Measurements from ENCODE around the gene E2F2. TPM values are rescaled to one million over a fixed set of nuclear protein-coding genes. Genes with fewer than 3 reads are reported as not detected.

The E2F2 gene
- polyA plus RNA-seq, 1 donor (not counting 4 experiments of a cell fraction or from before 2014, with no cell fraction given), result 0.05 TPM

GRCh38 chr1:23571465-23571864, 40.4 kb upstream of the E2F2 start:
- no peaks in the 10 kb centered on the region for H3K36me3 ChIP-seq (ENCODE audit: control insufficient read depth in 2 of 2, extremely low read depth in 1 of 2, insufficient read depth in 2 of 2, low read length in 2 of 2)
- no peak for TF ChIP-seq EZH2 (IDR thresholded peaks at IDR 0.05; ENCODE audit: low read length)
- TF ChIP-seq, protein P1, sequence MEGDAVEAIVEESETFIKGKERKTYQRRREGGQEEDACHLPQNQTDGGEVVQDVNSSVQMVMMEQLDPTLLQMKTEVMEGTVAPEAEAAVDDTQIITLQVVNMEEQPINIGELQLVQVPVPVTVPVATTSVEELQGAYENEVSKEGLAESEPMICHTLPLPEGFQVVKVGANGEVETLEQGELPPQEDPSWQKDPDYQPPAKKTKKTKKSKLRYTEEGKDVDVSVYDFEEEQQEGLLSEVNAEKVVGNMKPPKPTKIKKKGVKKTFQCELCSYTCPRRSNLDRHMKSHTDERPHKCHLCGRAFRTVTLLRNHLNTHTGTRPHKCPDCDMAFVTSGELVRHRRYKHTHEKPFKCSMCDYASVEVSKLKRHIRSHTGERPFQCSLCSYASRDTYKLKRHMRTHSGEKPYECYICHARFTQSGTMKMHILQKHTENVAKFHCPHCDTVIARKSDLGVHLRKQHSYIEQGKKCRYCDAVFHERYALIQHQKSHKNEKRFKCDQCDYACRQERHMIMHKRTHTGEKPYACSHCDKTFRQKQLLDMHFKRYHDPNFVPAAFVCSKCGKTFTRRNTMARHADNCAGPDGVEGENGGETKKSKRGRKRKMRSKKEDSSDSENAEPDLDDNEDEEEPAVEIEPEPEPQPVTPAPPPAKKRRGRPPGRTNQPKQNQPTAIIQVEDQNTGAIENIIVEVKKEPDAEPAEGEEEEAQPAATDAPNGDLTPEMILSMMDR (optimal IDR thresholded peaks at IDR 0.05 in 1 of 3, IDR thresholded peaks at IDR 0.05 in 1 of 3, conservative IDR thresholded peaks at IDR 0.05 in 1 of 3; ENCODE audit: extremely low read depth in 1 of 3, insufficient read depth in 2 of 3, low read length in 3 of 3), result no peak
- no peak overlapping the region for H3K4me2 ChIP-seq (ENCODE audit: control insufficient read depth, extremely low read depth, insufficient read depth, low read depth, low read length)
- no peaks in the 10 kb centered on the region for H3K9me1 ChIP-seq (ENCODE audit: control insufficient read depth, extremely low read depth, insufficient read depth, low read length)
- H3K27ac ChIP-seq (ENCODE audit: control insufficient read depth, insufficient read depth, low read length), result no peak overlapping the region
- no peaks in the 10 kb centered on the region for H4K20me1 ChIP-seq (ENCODE audit: control insufficient read depth, extremely low read depth, insufficient read depth, low read length)
- no peak overlapping the region for H3K4me3 ChIP-seq (ENCODE audit: control insufficient read depth in 2 of 3, extremely low read depth in 1 of 3, insufficient read depth in 2 of 3, low read depth in 1 of 3, low read length in 3 of 3)
- H3K27me3 ChIP-seq (ENCODE audit: control insufficient read depth, extremely low read depth, insufficient read depth, low read length), result peaks cover 13% of the 10 kb centered on the region
- H3K9me3 ChIP-seq (ENCODE audit: control insufficient read depth, low read depth, low read length), result no peaks in the 10 kb centered on the region
- dilution Hi-C loops (cut with MboI; ENCODE audit: extremely low pct_ligation_motif_present, low sequenced_read_pairs), result no loop called here
- no peak overlapping the region for H2AFZ ChIP-seq (ENCODE audit: control insufficient read depth, low read length)
- H3K9ac ChIP-seq (ENCODE audit: control insufficient read depth, extremely low read depth, insufficient read depth, low read length), result no peak overlapping the region
- no peak for DNase-seq (ENCODE audit: low read depth, low spot score)
- no peaks in the 10 kb centered on the region for H3K4me1 ChIP-seq (ENCODE audit: control insufficient read depth, extremely low read depth, insufficient read depth, low read length)
- no peak for FAIRE-seq
- H3K79me2 ChIP-seq (ENCODE audit: control insufficient read depth, insufficient read depth, low read length), result no peaks in the 10 kb centered on the region

DNA sequence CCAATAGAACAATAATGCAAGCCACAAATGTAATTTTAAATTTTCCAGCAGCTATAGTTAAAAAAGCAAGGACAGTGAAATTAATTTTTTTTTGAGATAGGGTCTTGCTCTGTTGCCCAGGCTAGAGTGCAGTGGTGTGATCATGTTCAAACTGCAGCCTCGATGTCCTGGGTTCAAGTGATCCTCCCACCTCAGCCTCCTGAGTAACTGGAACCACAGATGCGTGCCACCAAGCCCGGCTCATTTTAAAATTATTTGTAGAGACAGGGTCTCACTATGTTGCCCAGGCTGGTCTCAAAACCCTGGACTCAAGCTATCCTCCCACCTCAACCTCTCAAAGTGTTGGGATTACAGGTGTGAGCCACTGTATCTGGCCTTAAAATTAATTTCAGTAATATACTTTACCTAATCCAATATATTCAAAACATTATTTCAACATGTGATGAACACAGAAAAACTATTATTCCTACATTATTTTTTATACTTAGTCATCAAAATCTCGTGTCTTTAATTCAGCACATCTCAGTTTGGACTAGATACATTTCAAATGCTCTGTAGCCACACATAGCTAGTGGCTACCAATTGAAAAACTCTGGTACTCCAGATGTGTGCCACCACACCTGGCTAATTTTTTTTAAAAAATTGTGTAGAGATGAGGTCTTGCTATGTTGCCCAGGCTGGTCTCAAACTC, 39.1 kb upstream of the E2F2 start:
- Histone ChIP-seq H3K4me1 (ENCODE audit: control insufficient read depth, extremely low read depth, insufficient read depth, low read length) (no peaks in the 10 kb centered on the region), H2AFZ (ENCODE audit: control insufficient read depth, low read length) (no peak overlapping the region), H3K4me3 (ENCODE audit: control insufficient read depth in 2 of 3, extremely low read depth in 1 of 3, insufficient read depth in 2 of 3, low read depth in 1 of 3, low read length in 3 of 3) (no peak overlapping the region), H3K27ac (ENCODE audit: control insufficient read depth, insufficient read depth, low read length) (no peak overlapping the region), H3K4me2 (ENCODE audit: control insufficient read depth, extremely low read depth, insufficient read depth, low read depth, low read length) (no peak overlapping the region), H3K9ac (ENCODE audit: control insufficient read depth, extremely low read depth, insufficient read depth, low read length) (no peak overlapping the region), H3K9me3 (ENCODE audit: control insufficient read depth, low read depth, low read length) (no peaks in the 10 kb centered on the region), H4K20me1 (ENCODE audit: control insufficient read depth, extremely low read depth, insufficient read depth, low read length) (no peaks in the 10 kb centered on the region), H3K36me3 (ENCODE audit: control insufficient read depth in 2 of 2, extremely low read depth in 1 of 2, insufficient read depth in 2 of 2, low read length in 2 of 2) (no peaks in the 10 kb centered on the region), H3K9me1 (ENCODE audit: control insufficient read depth, extremely low read depth, insufficient read depth, low read length) (no peaks in the 10 kb centered on the region), H3K79me2 (ENCODE audit: control insufficient read depth, insufficient read depth, low read length) (no peaks in the 10 kb centered on the region), H3K27me3 (ENCODE audit: control insufficient read depth, extremely low read depth, insufficient read depth, low read length) (peaks cover 13% of the 10 kb centered on the region)
- no peak for FAIRE-seq
- DNase-seq (ENCODE audit: low read depth, low spot score), result no peak
- dilution Hi-C loops (cut with MboI; ENCODE audit: extremely low pct_ligation_motif_present, low sequenced_read_pairs), result no loop called here
- TF ChIP-seq, protein P1 (optimal IDR thresholded peaks at IDR 0.05 in 1 of 3, IDR thresholded peaks at IDR 0.05 in 1 of 3, conservative IDR thresholded peaks at IDR 0.05 in 1 of 3; ENCODE audit: extremely low read depth in 1 of 3, insufficient read depth in 2 of 3, low read length in 3 of 3), result no peak
- TF ChIP-seq EZH2 (IDR thresholded peaks at IDR 0.05; ENCODE audit: low read length), result no peak

Data from keratinocyte (primary cell).